Gastrocnemius medialis (tissue), 4 donors: ENCODE measurements around the gene ZBTB7C. TPM values are rescaled to one million over a fixed set of nuclear protein-coding genes. Genes with fewer than 3 reads are reported as not detected.

ENCODE experiments used
- ATAC-seq, 2 donors: fragments of 150-250 bp; one replicate each; pipeline ENCODE4 v1.9.1; 2016
- DNase-seq, 2 donors: peaks; one replicate each; pipeline ENCODE4 v3.0.0-alpha.2; 2019
- H3K27ac ChIP-seq, 4 donors: fragments of 200-600 bp; sonication (generic); 1 replicate in 1 of 4; 2 replicates in 3 of 4; pipeline ENCODE4 v1.5.1; 2016 to 2018; ENCODE audit warnings: mild to moderate bottlenecking in 2 of 4, moderate library complexity in 1 of 4
- H3K27me3 ChIP-seq, 3 donors: fragments of 200-600 bp; sonication (generic) in 2 of 3; 1 replicate in 1 of 3; 2 replicates in 2 of 3; pipeline versions ENCODE4 v1.5.1 to v1.6.0; 2016 to 2019; ENCODE audit warnings: mild to moderate bottlenecking in 1 of 3, moderate library complexity in 1 of 3
- H3K36me3 ChIP-seq, 2 donors: fragments of 200-600 bp; sonication (generic) in 1 of 2; one replicate each; pipeline ENCODE4 v1.5.1; 2017 to 2018
- H3K4me1 ChIP-seq, 2 donors: fragments of 200-600 bp; sonication (generic) in 1 of 2; one replicate each; pipeline ENCODE4 v1.5.1; 2016 to 2017; ENCODE audit warnings: mild to moderate bottlenecking in 2 of 2
- H3K4me3 ChIP-seq, 4 donors: fragments of 200-600 bp; sonication (generic) in 3 of 4; 1 replicate in 1 of 4; 2 replicates in 3 of 4; pipeline ENCODE4 v1.5.1; 2016 to 2019; ENCODE audit warnings: mild to moderate bottlenecking in 2 of 4
- H3K9me3 ChIP-seq, 3 donors: fragments of 200-600 bp; sonication (generic) in 2 of 3; 1 replicate in 1 of 3; 2 replicates in 2 of 3; pipeline ENCODE4 v1.5.1; 2016 to 2019
- POLR2A ChIP-seq, 2 donors: fragments of 450-650 bp; IDR thresholded peaks; one replicate each; pipeline ENCODE4 v1.6.1; 2017; ENCODE audit warnings: antibody characterized with exemption in 2 of 2, mild to moderate bottlenecking in 2 of 2, moderate library complexity in 2 of 2
- in situ Hi-C, 4 donors: fragments of 200-750 bp; cut with MboI; loops; one replicate each; pipeline versions ENCODE4 v1.15.0 to v1.8.0; 2017; ENCODE audit warnings: low sequenced_read_pairs in 4 of 4
- intact Hi-C: fragments of 100-400 bp; cut with DNase I; formaldehyde crosslinking; loops from one replicate; pipeline ENCODE4 v1.15.1; 2023; ENCODE audit warnings: low total_unique reads
- total RNA-seq, 4 donors: library from RNA; depleted of rRNA; stranded (reverse); fragments of >200 nt; gene quantifications; one replicate each; pipeline versions ENCODE4 v1.1.0 to v1.2.3, GENCODE V29; 2016
- TF ChIP-seq, protein P1 (sequence below), 5 experiments: fragments of 450-650 bp in 3 of 5; fragments of 200-600 bp in 2 of 5; sonication (generic) in 2 of 5; IDR thresholded peaks in 4 of 5; conservative IDR thresholded peaks in 1 of 5; 1 replicate in 4 of 5; 2 replicates in 1 of 5; pipeline ENCODE4 v1.5.1; 2016 to 2019; ENCODE audit warnings: antibody characterized with exemption in 5 of 5, mild to moderate bottlenecking in 3 of 5, moderate library complexity in 3 of 5

The ZBTB7C gene
- total RNA-seq, 4 donors from 2014 or later = 0.53 to 12.3 (median 1.1) TPM

- no peaks in the 10 kb centered on the region for H3K9me3 ChIP-seq
- intact Hi-C loops (no loop called here), in situ Hi-C loops (loop anchor here in 1 of 4 donors (25.0 kb wide), 1 partner anchor 244 kb away; the partner anchor contains the start of gene ZBTB7C)
- no peaks in the 10 kb centered on the region for H3K4me1 ChIP-seq
- no peaks in the 10 kb centered on the region for H3K27me3 ChIP-seq
- TF ChIP-seq, protein P1, sequence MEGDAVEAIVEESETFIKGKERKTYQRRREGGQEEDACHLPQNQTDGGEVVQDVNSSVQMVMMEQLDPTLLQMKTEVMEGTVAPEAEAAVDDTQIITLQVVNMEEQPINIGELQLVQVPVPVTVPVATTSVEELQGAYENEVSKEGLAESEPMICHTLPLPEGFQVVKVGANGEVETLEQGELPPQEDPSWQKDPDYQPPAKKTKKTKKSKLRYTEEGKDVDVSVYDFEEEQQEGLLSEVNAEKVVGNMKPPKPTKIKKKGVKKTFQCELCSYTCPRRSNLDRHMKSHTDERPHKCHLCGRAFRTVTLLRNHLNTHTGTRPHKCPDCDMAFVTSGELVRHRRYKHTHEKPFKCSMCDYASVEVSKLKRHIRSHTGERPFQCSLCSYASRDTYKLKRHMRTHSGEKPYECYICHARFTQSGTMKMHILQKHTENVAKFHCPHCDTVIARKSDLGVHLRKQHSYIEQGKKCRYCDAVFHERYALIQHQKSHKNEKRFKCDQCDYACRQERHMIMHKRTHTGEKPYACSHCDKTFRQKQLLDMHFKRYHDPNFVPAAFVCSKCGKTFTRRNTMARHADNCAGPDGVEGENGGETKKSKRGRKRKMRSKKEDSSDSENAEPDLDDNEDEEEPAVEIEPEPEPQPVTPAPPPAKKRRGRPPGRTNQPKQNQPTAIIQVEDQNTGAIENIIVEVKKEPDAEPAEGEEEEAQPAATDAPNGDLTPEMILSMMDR (IDR thresholded peaks at IDR 0.05 in 4 of 5, conservative IDR thresholded peaks at IDR 0.05 in 1 of 5) = no peak
- TF ChIP-seq POLR2A (IDR thresholded peaks at IDR 0.05) = no peak
- no peaks in the 10 kb centered on the region for H3K36me3 ChIP-seq
- DNase-seq = no peak
- no peak overlapping the region for H3K4me3 ChIP-seq
- no peak overlapping the region for H3K27ac ChIP-seq
- ATAC-seq = no peak
Measured at GRCh38 chr18:48167897-48168253, 241.3 kb downstream of the ZBTB7C start.

- in situ Hi-C loops (loop anchor here in 1 of 4 donors (25.0 kb wide), 1 partner anchor 246 kb away; the partner anchor contains the start of gene ZBTB7C), intact Hi-C loops (no loop called here)
- ATAC-seq = no peak
- no peak overlapping the region for H3K4me3 ChIP-seq
- TF ChIP-seq, protein P1 (IDR thresholded peaks at IDR 0.05 in 4 of 5, conservative IDR thresholded peaks at IDR 0.05 in 1 of 5) = no peak
- TF ChIP-seq POLR2A (IDR thresholded peaks at IDR 0.05) = no peak
- no peak for DNase-seq
- H3K36me3 ChIP-seq = no peaks in the 10 kb centered on the region
- H3K9me3 ChIP-seq = no peaks in the 10 kb centered on the region
- H3K27me3 ChIP-seq = no peaks in the 10 kb centered on the region
- peaks cover 0 to 4% of the 10 kb centered on the region in 2 donors for H3K4me1 ChIP-seq
- peak overlapping the region in 1 of 4 donors; percentile 27 for H3K27ac ChIP-seq
Measured at GRCh38 chr18:48166336-48166875, 242.8 kb downstream of the ZBTB7C start.

DNA sequence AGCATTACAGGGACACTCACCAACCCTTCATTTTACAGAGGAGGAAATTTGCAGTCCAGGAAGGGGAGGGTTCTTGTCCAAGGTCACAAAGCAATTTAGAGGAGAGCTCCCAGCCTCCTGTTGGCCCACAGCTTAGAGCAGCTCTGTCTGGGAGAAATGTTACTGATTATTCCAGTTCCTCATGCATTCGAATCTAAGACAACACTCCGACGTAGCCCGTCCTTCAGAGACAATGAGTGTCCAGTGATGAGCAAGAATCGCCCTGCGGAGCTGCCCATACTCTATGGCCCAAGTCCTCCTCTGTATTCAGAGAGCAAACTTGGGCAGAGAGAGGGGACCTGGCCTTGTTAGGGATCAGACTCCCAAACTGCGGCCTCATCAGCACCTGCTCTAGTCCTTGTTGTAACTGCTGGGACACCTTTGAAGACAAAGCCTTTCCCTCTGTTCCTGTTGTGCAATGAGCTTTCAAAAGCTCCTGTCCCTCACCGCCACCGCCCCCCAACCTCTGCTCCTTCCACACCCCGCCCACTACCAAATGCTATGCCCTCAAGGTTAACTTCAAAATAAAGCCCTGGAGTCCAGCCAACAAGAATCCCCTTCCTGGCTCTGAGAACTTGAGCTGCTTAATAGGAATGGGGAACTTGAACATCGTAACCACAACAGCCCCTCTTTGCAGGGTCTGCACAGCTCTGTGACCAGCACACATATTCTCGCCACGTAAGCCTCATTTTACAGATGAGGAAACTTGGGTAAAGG, 243.9 kb downstream of the ZBTB7C start:
- TF ChIP-seq, protein P1 (IDR thresholded peaks at IDR 0.05 in 4 of 5, conservative IDR thresholded peaks at IDR 0.05 in 1 of 5) = no peak
- TF ChIP-seq POLR2A (IDR thresholded peaks at IDR 0.05) = no peak
- intact Hi-C loops = no loop called here

DNA sequence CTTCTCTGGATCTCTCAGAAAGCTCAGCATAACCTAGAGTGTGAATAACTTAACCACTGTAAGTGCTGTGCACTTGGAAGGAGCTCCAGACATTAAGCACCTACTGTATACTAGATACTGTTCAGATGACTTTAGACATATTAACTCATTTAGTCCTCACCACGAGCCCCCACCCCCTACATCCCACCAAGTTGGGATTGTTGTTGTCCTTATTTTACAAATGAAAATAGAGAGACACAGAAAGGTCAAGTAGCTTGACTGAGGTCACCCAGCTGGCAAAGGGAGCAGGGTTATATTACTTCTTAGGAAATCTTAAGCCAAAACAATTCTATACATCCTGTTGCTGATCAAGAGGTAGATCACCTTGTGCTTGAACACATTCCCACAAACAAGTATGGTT, 244.5 kb downstream of the ZBTB7C start:
- Histone ChIP-seq H3K36me3 (no peaks in the 10 kb centered on the region), H3K27me3 (no peaks in the 10 kb centered on the region), H3K9me3 (no peaks in the 10 kb centered on the region), H3K4me3 (no peak overlapping the region), H3K27ac (no peak overlapping the region), H3K4me1 (peaks cover 0 to 4% of the 10 kb centered on the region in 2 donors)
- in situ Hi-C loops (loop anchor here in 1 of 4 donors (25.0 kb wide), 1 partner anchor 248 kb away; the partner anchor contains the start of gene ZBTB7C), intact Hi-C loops (loop anchor here (5.0 kb wide), 2 partner anchors 243 to 378 kb away; partner anchors contain the start of gene ZBTB7C)
- TF ChIP-seq, protein P1 (IDR thresholded peaks at IDR 0.05 in 4 of 5, conservative IDR thresholded peaks at IDR 0.05 in 1 of 5) = no peak
- TF ChIP-seq POLR2A (IDR thresholded peaks at IDR 0.05) = no peak
- ATAC-seq (no peak), DNase-seq (no peak)

More for the DNA sequence above, 243.9 kb downstream of the ZBTB7C start:
- H3K27ac ChIP-seq = no peak overlapping the region
- H3K9me3 ChIP-seq = no peaks in the 10 kb centered on the region
- H3K27me3 ChIP-seq = no peaks in the 10 kb centered on the region
- H3K4me3 ChIP-seq = no peak overlapping the region
- ATAC-seq (no peak), DNase-seq (no peak)
- H3K4me1 ChIP-seq = peaks cover 0 to 4% of the 10 kb centered on the region in 2 donors
- in situ Hi-C loops = loop anchor here in 1 of 4 donors (25.0 kb wide), 1 partner anchor 247 kb away; the partner anchor contains the start of gene ZBTB7C
- H3K36me3 ChIP-seq = no peaks in the 10 kb centered on the region
